Stomach (tissue), 4 donors: ENCODE results near the gene CYBA.

ENCODE experiments used
- EP300 ChIP-seq: sonication (generic); formaldehyde crosslinking; IDR thresholded peaks from one replicate; pipeline ENCODE4 v1.6.1; 2017; ENCODE audit warnings: antibody characterized with exemption
- POLR2A ChIP-seq, 4 donors: fragments of 450-650 bp; IDR thresholded peaks; one replicate each; pipeline ENCODE4 v1.6.1; 2016; ENCODE audit warnings: antibody characterized with exemption in 4 of 4, control low read depth in 2 of 4, mild to moderate bottlenecking in 1 of 4, moderate library complexity in 1 of 4
- POLR2AphosphoS5 ChIP-seq, 3 donors: sonication (generic); formaldehyde crosslinking; IDR thresholded peaks; one replicate each; pipeline ENCODE4 v1.6.1; 2016; ENCODE audit warnings: antibody characterized with exemption in 3 of 3
- TF ChIP-seq, protein P1 (sequence below), 7 experiments: fragments of 450-650 bp in 4 of 7; fragments of 200-600 bp in 3 of 7; sonication (generic) in 3 of 7; IDR thresholded peaks; one replicate each; pipeline ENCODE4 v1.5.1; 2016 to 2019; ENCODE audit warnings: antibody characterized with exemption in 7 of 7, control low read depth in 2 of 7, mild to moderate bottlenecking in 1 of 7

DNA sequence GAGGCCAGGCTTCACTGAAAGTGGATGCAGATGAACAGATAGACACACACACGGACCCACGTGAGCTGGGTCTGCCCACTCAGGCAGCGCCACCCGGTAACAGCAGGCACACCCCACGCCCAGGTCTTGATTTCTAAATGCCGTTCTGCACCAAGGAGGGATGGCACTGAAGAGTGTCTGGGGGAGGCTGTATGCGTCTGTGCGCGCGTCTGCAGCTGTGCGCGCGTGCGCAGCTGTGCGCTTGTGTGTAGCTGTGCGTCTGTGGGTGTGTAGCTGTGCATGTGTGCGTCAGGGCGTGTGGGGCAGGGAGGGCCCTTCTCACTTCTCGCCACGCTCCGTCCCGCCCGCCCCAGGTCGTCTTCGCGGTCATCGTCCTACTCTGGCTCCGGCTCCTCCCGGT is 28.0 kb downstream of the CYBA start:
- TF ChIP-seq, protein P1, sequence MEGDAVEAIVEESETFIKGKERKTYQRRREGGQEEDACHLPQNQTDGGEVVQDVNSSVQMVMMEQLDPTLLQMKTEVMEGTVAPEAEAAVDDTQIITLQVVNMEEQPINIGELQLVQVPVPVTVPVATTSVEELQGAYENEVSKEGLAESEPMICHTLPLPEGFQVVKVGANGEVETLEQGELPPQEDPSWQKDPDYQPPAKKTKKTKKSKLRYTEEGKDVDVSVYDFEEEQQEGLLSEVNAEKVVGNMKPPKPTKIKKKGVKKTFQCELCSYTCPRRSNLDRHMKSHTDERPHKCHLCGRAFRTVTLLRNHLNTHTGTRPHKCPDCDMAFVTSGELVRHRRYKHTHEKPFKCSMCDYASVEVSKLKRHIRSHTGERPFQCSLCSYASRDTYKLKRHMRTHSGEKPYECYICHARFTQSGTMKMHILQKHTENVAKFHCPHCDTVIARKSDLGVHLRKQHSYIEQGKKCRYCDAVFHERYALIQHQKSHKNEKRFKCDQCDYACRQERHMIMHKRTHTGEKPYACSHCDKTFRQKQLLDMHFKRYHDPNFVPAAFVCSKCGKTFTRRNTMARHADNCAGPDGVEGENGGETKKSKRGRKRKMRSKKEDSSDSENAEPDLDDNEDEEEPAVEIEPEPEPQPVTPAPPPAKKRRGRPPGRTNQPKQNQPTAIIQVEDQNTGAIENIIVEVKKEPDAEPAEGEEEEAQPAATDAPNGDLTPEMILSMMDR (IDR thresholded peaks at IDR 0.05): no peak
- no peak for TF ChIP-seq POLR2A (IDR thresholded peaks at IDR 0.05)
- TF ChIP-seq POLR2AphosphoS5 (IDR thresholded peaks at IDR 0.05): no peak
- no peak for TF ChIP-seq EP300
